ENCODE measurements around the gene NKD1. TPM values are rescaled to one million over a fixed set of nuclear protein-coding genes. Genes with fewer than 3 reads are reported as not detected.

The NKD1 gene
- total RNA-seq, 1 donor from 2014 or later, result 2.1 TPM

DNA sequence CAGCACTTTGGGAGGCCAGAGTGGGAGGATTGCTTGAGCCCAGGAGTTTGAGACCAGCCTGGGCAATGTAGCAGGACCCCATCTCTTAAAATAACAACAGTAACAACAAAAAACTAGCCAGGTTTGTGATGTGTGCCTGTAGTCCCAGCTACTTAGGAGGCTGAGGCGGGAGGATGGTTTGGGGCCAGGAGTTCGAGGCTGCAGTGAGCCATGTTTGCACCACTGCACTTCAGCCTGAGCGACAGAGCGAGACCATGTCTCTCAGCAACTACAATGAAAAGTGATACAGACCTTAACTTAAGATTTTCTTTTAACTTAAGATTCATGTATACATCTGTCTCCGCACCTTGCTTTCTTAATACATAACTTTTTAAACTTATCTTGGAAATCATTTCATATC is 17.2 kb downstream of the NKD1 start:
- H3K9me3 ChIP-seq (ENCODE audit: control insufficient read depth in 3 of 3, low read length in 3 of 3), result no peaks in the 10 kb centered on the region
- no peak overlapping the region for H3K27ac ChIP-seq (ENCODE audit: low read depth, low read length)
- H3K27me3 ChIP-seq (ENCODE audit: control insufficient read depth in 3 of 3, insufficient read depth in 3 of 3, low read length in 3 of 3), result peaks cover 0 to 3% (median 0%) of the 10 kb centered on the region in 3 donors
- H3K4me3 ChIP-seq (ENCODE audit: low read length in 3 of 3), result no peak overlapping the region
- H3K36me3 ChIP-seq (ENCODE audit: control insufficient read depth in 3 of 3, insufficient read depth in 3 of 3, low read length in 3 of 3), result no peaks in the 10 kb centered on the region
- H3K9ac ChIP-seq (ENCODE audit: low read depth in 1 of 3, low read length in 3 of 3), result no peak overlapping the region
- H3K4me1 ChIP-seq (ENCODE audit: control insufficient read depth in 3 of 3, insufficient read depth in 3 of 3, low read length in 3 of 3), result no peaks in the 10 kb centered on the region

GRCh38 chr16:50566014-50566962 is 18.1 kb downstream of the NKD1 start:
- H3K27me3 ChIP-seq (ENCODE audit: control insufficient read depth in 3 of 3, insufficient read depth in 3 of 3, low read length in 3 of 3), result peaks cover 0 to 3% (median 0%) of the 10 kb centered on the region in 3 donors
- H3K4me1 ChIP-seq (ENCODE audit: control insufficient read depth in 3 of 3, insufficient read depth in 3 of 3, low read length in 3 of 3), result no peaks in the 10 kb centered on the region
- no peaks in the 10 kb centered on the region for H3K9me3 ChIP-seq (ENCODE audit: control insufficient read depth in 3 of 3, low read length in 3 of 3)
- H3K4me3 ChIP-seq (ENCODE audit: low read length in 3 of 3), result no peak overlapping the region
- no peak overlapping the region for H3K27ac ChIP-seq (ENCODE audit: low read depth, low read length)
- no peaks in the 10 kb centered on the region for H3K36me3 ChIP-seq (ENCODE audit: control insufficient read depth in 3 of 3, insufficient read depth in 3 of 3, low read length in 3 of 3)
- H3K9ac ChIP-seq (ENCODE audit: low read depth in 1 of 3, low read length in 3 of 3), result no peak overlapping the region

DNA sequence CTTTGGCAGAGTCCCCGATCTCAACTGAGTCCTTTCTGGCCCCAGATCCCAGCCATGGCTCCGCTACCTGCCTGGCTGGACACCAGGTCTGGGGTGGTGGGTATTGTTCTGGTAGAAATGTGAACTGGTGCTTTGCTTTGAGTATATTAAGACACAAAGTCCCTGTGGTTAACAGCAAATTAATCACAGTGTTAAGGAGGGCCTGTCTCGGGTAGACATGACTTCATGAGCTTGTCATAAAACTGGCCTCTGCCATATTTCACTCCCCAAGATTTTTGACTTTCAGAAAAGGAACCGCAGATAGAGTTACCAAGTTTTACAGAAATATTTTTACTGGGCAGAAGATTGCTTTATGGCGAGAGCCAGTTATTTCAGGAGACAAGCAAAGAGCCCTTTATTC is 19.5 kb downstream of the NKD1 start:
- H3K9ac ChIP-seq (ENCODE audit: low read depth in 1 of 3, low read length in 3 of 3), result no peak overlapping the region

DNA sequence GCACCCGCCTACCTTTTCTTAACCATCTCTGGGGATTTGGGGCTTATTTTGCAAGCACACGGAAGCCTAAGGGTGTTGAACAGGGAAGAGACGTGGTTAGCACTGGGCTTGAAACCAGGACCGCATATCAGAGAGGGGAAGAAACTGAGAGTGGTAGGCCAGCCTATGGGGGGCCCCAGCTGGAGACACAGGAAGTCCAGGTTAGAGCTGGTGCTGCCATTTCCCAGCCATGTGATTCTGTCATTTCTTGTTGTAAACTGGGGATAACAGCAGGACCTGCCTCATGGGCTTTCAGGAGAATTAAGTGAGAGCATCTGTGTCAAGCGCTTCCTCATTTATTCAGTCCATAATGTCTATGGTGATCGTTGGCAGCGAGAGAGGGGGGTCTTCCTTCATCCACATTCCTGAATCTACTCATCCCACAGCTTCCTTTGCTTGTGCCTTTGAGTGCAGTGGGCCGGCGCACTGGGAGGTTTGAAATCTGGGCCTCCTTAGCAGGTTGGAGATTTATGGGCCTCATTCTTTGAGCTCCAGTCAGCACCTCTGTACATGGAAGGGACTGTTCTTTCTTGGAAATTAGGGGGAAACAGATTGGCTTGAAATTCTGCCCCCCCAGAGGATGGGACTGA is 20.1 kb downstream of the NKD1 start:
- Histone ChIP-seq H3K27me3 (ENCODE audit: control insufficient read depth in 3 of 3, insufficient read depth in 3 of 3, low read length in 3 of 3) (peaks cover 0 to 3% (median 0%) of the 10 kb centered on the region in 3 donors), H3K36me3 (ENCODE audit: control insufficient read depth in 3 of 3, insufficient read depth in 3 of 3, low read length in 3 of 3) (no peaks in the 10 kb centered on the region), H3K9ac (ENCODE audit: low read depth in 1 of 3, low read length in 3 of 3) (no peak overlapping the region), H3K27ac (ENCODE audit: low read depth, low read length) (no peak overlapping the region), H3K4me1 (ENCODE audit: control insufficient read depth in 3 of 3, insufficient read depth in 3 of 3, low read length in 3 of 3) (no peaks in the 10 kb centered on the region), H3K9me3 (ENCODE audit: control insufficient read depth in 3 of 3, low read length in 3 of 3) (no peaks in the 10 kb centered on the region), H3K4me3 (ENCODE audit: low read length in 3 of 3) (no peak overlapping the region)

More for the DNA sequence above, 19.5 kb downstream of the NKD1 start:
- Histone ChIP-seq H3K27me3 (ENCODE audit: control insufficient read depth in 3 of 3, insufficient read depth in 3 of 3, low read length in 3 of 3) (peaks cover 0 to 3% (median 0%) of the 10 kb centered on the region in 3 donors), H3K4me3 (ENCODE audit: low read length in 3 of 3) (no peak overlapping the region), H3K4me1 (ENCODE audit: control insufficient read depth in 3 of 3, insufficient read depth in 3 of 3, low read length in 3 of 3) (no peaks in the 10 kb centered on the region), H3K9me3 (ENCODE audit: control insufficient read depth in 3 of 3, low read length in 3 of 3) (no peaks in the 10 kb centered on the region), H3K36me3 (ENCODE audit: control insufficient read depth in 3 of 3, insufficient read depth in 3 of 3, low read length in 3 of 3) (no peaks in the 10 kb centered on the region), H3K27ac (ENCODE audit: low read depth, low read length) (no peak overlapping the region)

- H3K36me3 ChIP-seq (ENCODE audit: control insufficient read depth in 3 of 3, insufficient read depth in 3 of 3, low read length in 3 of 3), result no peaks in the 10 kb centered on the region
- peaks cover 0 to 3% (median 0%) of the 10 kb centered on the region in 3 donors for H3K27me3 ChIP-seq (ENCODE audit: control insufficient read depth in 3 of 3, insufficient read depth in 3 of 3, low read length in 3 of 3)
- no peaks in the 10 kb centered on the region for H3K9me3 ChIP-seq (ENCODE audit: control insufficient read depth in 3 of 3, low read length in 3 of 3)
- H3K4me1 ChIP-seq (ENCODE audit: control insufficient read depth in 3 of 3, insufficient read depth in 3 of 3, low read length in 3 of 3), result peaks cover 0 to 8% (median 6%) of the 10 kb centered on the region in 3 donors
- no peak overlapping the region for H3K9ac ChIP-seq (ENCODE audit: low read depth in 1 of 3, low read length in 3 of 3)
- no peak overlapping the region for H3K27ac ChIP-seq (ENCODE audit: low read depth, low read length)
- H3K4me3 ChIP-seq (ENCODE audit: low read length in 3 of 3), result no peak overlapping the region
Measured at GRCh38 chr16:50570354-50570753, 22.2 kb downstream of the NKD1 start.

- no peak overlapping the region for H3K27ac ChIP-seq (ENCODE audit: low read depth, low read length)
- H3K4me3 ChIP-seq (ENCODE audit: low read length in 3 of 3), result no peak overlapping the region
- peaks cover 0 to 3% (median 0%) of the 10 kb centered on the region in 3 donors for H3K27me3 ChIP-seq (ENCODE audit: control insufficient read depth in 3 of 3, insufficient read depth in 3 of 3, low read length in 3 of 3)
- H3K4me1 ChIP-seq (ENCODE audit: control insufficient read depth in 3 of 3, insufficient read depth in 3 of 3, low read length in 3 of 3), result peaks cover 0 to 8% (median 6%) of the 10 kb centered on the region in 3 donors
- no peaks in the 10 kb centered on the region for H3K36me3 ChIP-seq (ENCODE audit: control insufficient read depth in 3 of 3, insufficient read depth in 3 of 3, low read length in 3 of 3)
- no peaks in the 10 kb centered on the region for H3K9me3 ChIP-seq (ENCODE audit: control insufficient read depth in 3 of 3, low read length in 3 of 3)
- no peak overlapping the region for H3K9ac ChIP-seq (ENCODE audit: low read depth in 1 of 3, low read length in 3 of 3)
Measured at GRCh38 chr16:50570808-50571598, 22.8 kb downstream of the NKD1 start.

DNA sequence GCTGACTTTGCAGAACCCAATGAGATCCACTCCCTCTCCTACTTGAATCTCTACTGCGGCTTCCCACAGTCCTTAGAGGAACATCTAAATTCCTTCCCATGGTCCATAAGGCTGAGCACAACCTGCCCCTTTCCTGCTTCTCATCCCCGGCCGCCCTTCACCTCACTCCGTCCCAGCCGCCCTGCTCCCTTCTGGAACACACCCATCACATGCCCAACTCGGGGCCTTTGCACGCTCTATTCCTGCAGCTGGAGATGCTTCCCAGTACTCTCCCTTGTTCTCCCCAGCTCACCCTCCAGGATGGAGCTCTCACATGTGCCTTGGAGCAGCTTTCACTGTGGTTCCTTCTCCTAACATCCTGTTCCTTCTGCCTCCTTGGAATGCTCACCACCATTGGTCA is 23.6 kb downstream of the NKD1 start:
- H3K9ac ChIP-seq (ENCODE audit: low read depth in 1 of 3, low read length in 3 of 3), result no peak overlapping the region
- H3K9me3 ChIP-seq (ENCODE audit: control insufficient read depth in 3 of 3, low read length in 3 of 3), result no peaks in the 10 kb centered on the region
- no peak overlapping the region for H3K27ac ChIP-seq (ENCODE audit: low read depth, low read length)
- peaks cover 0 to 8% (median 6%) of the 10 kb centered on the region in 3 donors for H3K4me1 ChIP-seq (ENCODE audit: control insufficient read depth in 3 of 3, insufficient read depth in 3 of 3, low read length in 3 of 3)
- H3K27me3 ChIP-seq (ENCODE audit: control insufficient read depth in 3 of 3, insufficient read depth in 3 of 3, low read length in 3 of 3), result no peaks in the 10 kb centered on the region
- no peaks in the 10 kb centered on the region for H3K36me3 ChIP-seq (ENCODE audit: control insufficient read depth in 3 of 3, insufficient read depth in 3 of 3, low read length in 3 of 3)
- H3K4me3 ChIP-seq (ENCODE audit: low read length in 3 of 3), result no peak overlapping the region

GRCh38 chr16:50572700-50573099 is 24.5 kb downstream of the NKD1 start:
- no peak overlapping the region for H3K4me3 ChIP-seq (ENCODE audit: low read length in 3 of 3)
- no peaks in the 10 kb centered on the region for H3K36me3 ChIP-seq (ENCODE audit: control insufficient read depth in 3 of 3, insufficient read depth in 3 of 3, low read length in 3 of 3)
- H3K9ac ChIP-seq (ENCODE audit: low read depth in 1 of 3, low read length in 3 of 3), result no peak overlapping the region
- H3K4me1 ChIP-seq (ENCODE audit: control insufficient read depth in 3 of 3, insufficient read depth in 3 of 3, low read length in 3 of 3), result peaks cover 0 to 8% (median 6%) of the 10 kb centered on the region in 3 donors
- no peak overlapping the region for H3K27ac ChIP-seq (ENCODE audit: low read depth, low read length)
- no peaks in the 10 kb centered on the region for H3K27me3 ChIP-seq (ENCODE audit: control insufficient read depth in 3 of 3, insufficient read depth in 3 of 3, low read length in 3 of 3)
- H3K9me3 ChIP-seq (ENCODE audit: control insufficient read depth in 3 of 3, low read length in 3 of 3), result no peaks in the 10 kb centered on the region

DNA sequence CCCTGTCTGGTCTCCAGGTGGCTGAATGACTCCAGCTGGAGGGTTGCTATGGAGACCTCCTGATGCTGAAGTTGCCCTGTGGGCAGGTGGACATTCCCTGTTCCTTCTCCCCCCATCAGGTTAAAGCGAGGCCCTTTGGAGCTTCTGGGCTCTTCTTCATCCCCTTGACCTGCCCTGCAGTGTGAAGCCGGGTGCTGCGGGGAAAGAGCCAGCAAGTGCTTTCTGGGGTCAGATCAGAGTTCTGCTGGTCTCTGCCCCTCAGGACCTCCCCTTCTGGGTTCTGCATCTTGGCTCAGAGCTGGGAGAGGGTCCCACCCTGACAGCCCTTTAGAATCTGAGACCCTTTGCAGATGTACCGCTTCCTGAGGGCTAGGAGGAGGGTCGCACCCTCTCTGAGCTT is 25.1 kb downstream of the NKD1 start:
- no peaks in the 10 kb centered on the region for H3K36me3 ChIP-seq (ENCODE audit: control insufficient read depth in 3 of 3, insufficient read depth in 3 of 3, low read length in 3 of 3)
- no peaks in the 10 kb centered on the region for H3K9me3 ChIP-seq (ENCODE audit: control insufficient read depth in 3 of 3, low read length in 3 of 3)
- no peaks in the 10 kb centered on the region for H3K27me3 ChIP-seq (ENCODE audit: control insufficient read depth in 3 of 3, insufficient read depth in 3 of 3, low read length in 3 of 3)
- H3K4me3 ChIP-seq (ENCODE audit: low read length in 3 of 3), result no peak overlapping the region
- H3K27ac ChIP-seq (ENCODE audit: low read depth, low read length), result no peak overlapping the region
- peaks cover 0 to 8% (median 6%) of the 10 kb centered on the region in 3 donors for H3K4me1 ChIP-seq (ENCODE audit: control insufficient read depth in 3 of 3, insufficient read depth in 3 of 3, low read length in 3 of 3)
- H3K9ac ChIP-seq (ENCODE audit: low read depth in 1 of 3, low read length in 3 of 3), result no peak overlapping the region

Data from skeletal muscle tissue (tissue), 4 donors.